ENCODE data around the gene AADACL2.

- TF ChIP-seq CTCF (IDR thresholded peaks at IDR 0.05), result no peak
- TF ChIP-seq POLR2A (IDR thresholded peaks at IDR 0.05), result no peak
Measured at GRCh38 chr3:151753846-151754245, 20.1 kb downstream of the AADACL2 start.

All from transverse colon (tissue), 3 donors.